H9 (cell line): Measurements from ENCODE around the gene VPS29. TPM values are rescaled to one million over a fixed set of nuclear protein-coding genes. Genes with fewer than 3 reads are reported as not detected.

Source experiments
- DNase-seq: peaks from one replicate; pipeline ENCODE4 v3.0.0-alpha.2; 2017
- H2AFZ ChIP-seq: one replicate; pipeline ENCODE4 v1.6.1; 2013; ENCODE audit warnings: mild to moderate bottlenecking, low read length, control low read depth, moderate library complexity
- H2AK5ac ChIP-seq: 2 replicates; pipeline ENCODE4 v1.6.1; 2013; ENCODE audit warnings: low read length, control low read depth, mixed read lengths; ENCODE audit not compliant: insufficient read length
- H2BK120ac ChIP-seq: one replicate; pipeline ENCODE4 v1.6.1; 2013; ENCODE audit warnings: low read depth, mild to moderate bottlenecking, low read length, control low read depth, inconsistent platforms; ENCODE audit not compliant: poor library complexity, severe bottlenecking
- H2BK12ac ChIP-seq: 2 replicates; pipeline ENCODE4 v1.6.1; 2013; ENCODE audit warnings: low read length, control low read depth, mixed read lengths, low read depth; ENCODE audit not compliant: insufficient read length
- H2BK15ac ChIP-seq: 2 replicates; pipeline ENCODE4 v1.6.1; 2013; ENCODE audit warnings: low read depth, low read length, control low read depth
- H2BK20ac ChIP-seq: one replicate; pipeline ENCODE4 v1.6.1; 2013; ENCODE audit warnings: low read depth, mild to moderate bottlenecking, low read length, control low read depth, inconsistent platforms; ENCODE audit not compliant: poor library complexity, severe bottlenecking
- H2BK5ac ChIP-seq: 2 replicates; pipeline ENCODE4 v1.6.1; 2013; ENCODE audit warnings: low read length, control low read depth, mixed read lengths; ENCODE audit not compliant: insufficient read length
- H3K14ac ChIP-seq: 2 replicates; pipeline ENCODE4 v1.6.1; 2013; ENCODE audit warnings: low read length, control low read depth; ENCODE audit not compliant: insufficient read depth
- H3K18ac ChIP-seq: 2 replicates; pipeline ENCODE4 v1.6.1; 2013; ENCODE audit warnings: low read depth, mild to moderate bottlenecking, mixed read lengths, low read length, control low read depth; ENCODE audit not compliant: insufficient read length
- H3K23ac ChIP-seq: 2 replicates; pipeline ENCODE4 v1.6.1; 2013; ENCODE audit warnings: low read length, control low read depth, mixed read lengths, low read depth; ENCODE audit not compliant: insufficient read length
- H3K23me2 ChIP-seq: 2 replicates; pipeline ENCODE4 v1.6.1; 2013; ENCODE audit warnings: low read depth, mild to moderate bottlenecking, mixed read lengths, low read length, control low read depth; ENCODE audit not compliant: insufficient read length, poor library complexity, severe bottlenecking
- H3K27ac ChIP-seq: 2 replicates; pipeline ENCODE4 v1.5.1; 2013; ENCODE audit warnings: low read length, control low read depth, mixed read lengths, low read depth; ENCODE audit not compliant: insufficient read length
- H3K27me3 ChIP-seq: 2 replicates; pipeline ENCODE4 v1.6.1; 2013; ENCODE audit warnings: low read length, control low read depth, inconsistent platforms; ENCODE audit not compliant: insufficient read depth
- H3K4ac ChIP-seq: 2 replicates; pipeline ENCODE4 v1.6.1; 2013; ENCODE audit warnings: low read depth, mild to moderate bottlenecking, control low read depth, inconsistent platforms, low read length, moderate library complexity
- H3K4me1 ChIP-seq: 2 replicates; pipeline ENCODE4 v1.6.1; 2013; ENCODE audit warnings: low read length, control low read depth, inconsistent platforms; ENCODE audit not compliant: insufficient read depth
- H3K4me2 ChIP-seq: 2 replicates; pipeline ENCODE4 v1.6.1; 2013; ENCODE audit warnings: low read length, control low read depth, mixed read lengths; ENCODE audit not compliant: insufficient read length, insufficient read depth
- H3K56ac ChIP-seq: 2 replicates; pipeline ENCODE4 v1.6.1; 2013; ENCODE audit warnings: low read depth, mild to moderate bottlenecking, mixed read lengths, low read length, control low read depth; ENCODE audit not compliant: insufficient read length
- H3K79me1 ChIP-seq: 2 replicates; pipeline ENCODE4 v1.6.1; 2013; ENCODE audit warnings: low read depth, mild to moderate bottlenecking, moderate library complexity, low read length, control low read depth, inconsistent platforms; ENCODE audit not compliant: insufficient read depth, poor library complexity, severe bottlenecking
- H3K79me2 ChIP-seq: 2 replicates; pipeline ENCODE4 v1.6.1; 2013; ENCODE audit warnings: low read length, control low read depth, inconsistent platforms; ENCODE audit not compliant: insufficient read depth
- H3K9ac ChIP-seq: 2 replicates; pipeline ENCODE4 v1.6.1; 2013; ENCODE audit warnings: low read length, control low read depth, mixed read lengths; ENCODE audit not compliant: insufficient read length; ENCODE audit errors: extremely low read depth
- H3K9me3 ChIP-seq: one replicate; pipeline ENCODE4 v1.6.1; 2013; ENCODE audit warnings: low read depth, low read length, inconsistent platforms; ENCODE audit not compliant: control insufficient read depth
- H3T11ph ChIP-seq: one replicate; pipeline ENCODE4 v1.6.1; 2013; ENCODE audit warnings: mild to moderate bottlenecking, low read length, control low read depth, inconsistent platforms
- H4K20me1 ChIP-seq: one replicate; pipeline ENCODE4 v1.6.1; 2013; ENCODE audit not compliant: control insufficient read depth, insufficient read length, insufficient read depth
- H4K5ac ChIP-seq: 2 replicates; pipeline ENCODE4 v1.6.1; 2013; ENCODE audit warnings: low read depth, mild to moderate bottlenecking, mixed read lengths, low read length, control low read depth; ENCODE audit not compliant: insufficient read length
- H4K8ac ChIP-seq: replicated peaks from 2 replicates; pipeline ENCODE4 v1.6.1; 2013; ENCODE audit warnings: low read length, control low read depth, mixed read lengths, low read depth; ENCODE audit not compliant: insufficient read length
- H4K91ac ChIP-seq: 2 replicates; pipeline ENCODE4 v1.6.1; 2013; ENCODE audit warnings: low read depth, mild to moderate bottlenecking, moderate library complexity, mixed read lengths, low read length, control low read depth; ENCODE audit not compliant: insufficient read length
- H3K27ac Mint-ChIP-seq, 3 experiments: 2 replicates in 2 of 3; 3 replicates in 1 of 3; pipeline ENCODE4 v1.8.0; 2020 to 2021; ENCODE audit warnings: mixed read lengths in 3 of 3, mild to moderate bottlenecking in 1 of 3, moderate library complexity in 1 of 3
- H3K27me3 Mint-ChIP-seq: 2 replicates; pipeline ENCODE4 v1.8.0; 2021; ENCODE audit warnings: low read depth, mild to moderate bottlenecking, moderate library complexity, mixed read lengths
- H3K36me3 Mint-ChIP-seq, 3 experiments: 2 replicates in 2 of 3; 3 replicates in 1 of 3; pipeline ENCODE4 v1.8.0; 2020 to 2021; ENCODE audit warnings: low read depth in 3 of 3, mixed read lengths in 3 of 3; ENCODE audit not compliant: insufficient read depth in 1 of 3
- H3K4me1 Mint-ChIP-seq, 2 experiments: 2 replicates each; pipeline ENCODE4 v1.8.0; 2020; ENCODE audit warnings: mixed read lengths in 2 of 2
- H3K4me3 Mint-ChIP-seq, 2 experiments: 2 replicates in 1 of 2; 3 replicates in 1 of 2; pipeline ENCODE4 v1.8.0; 2020 to 2021; ENCODE audit warnings: mild to moderate bottlenecking in 2 of 2, mixed read lengths in 2 of 2, moderate library complexity in 1 of 2
- H3K9me3 Mint-ChIP-seq, 2 experiments: 2 replicates in 1 of 2; 3 replicates in 1 of 2; pipeline ENCODE4 v1.8.0; 2020; ENCODE audit warnings: mild to moderate bottlenecking in 2 of 2, mixed read lengths in 2 of 2, moderate library complexity in 1 of 2
- WGBS: extraction: QIAGEN DNeasy Blood & Tissue Kit; methylation state at CpG from one replicate; pipeline ENCODE4 v1.1.7; 2013; ENCODE audit warnings: missing lambda C conversion rate, low lambda C conversion rate, mixed read lengths; ENCODE audit not compliant: insufficient read length; ENCODE audit errors: extremely low coverage; 5-methylcytosine and 5-hydroxymethylcytosine counted together
- total RNA-seq: library from RNA; stranded (reverse); gene quantifications from 2 replicates; pipeline ENCODE4 v1.2.1, GENCODE V29; 2021
- TF ChIP-seq, protein P1 (sequence below): fragments of 200-600 bp; sonication (generic); conservative IDR thresholded peaks from 3 replicates; pipeline ENCODE4 v1.8.0; 2021; ENCODE audit warnings: antibody characterized with exemption, mild to moderate bottlenecking

VPS29 gene
- total RNA-seq, 1 experiment from 2014 or later, result 81.5 TPM

DNA sequence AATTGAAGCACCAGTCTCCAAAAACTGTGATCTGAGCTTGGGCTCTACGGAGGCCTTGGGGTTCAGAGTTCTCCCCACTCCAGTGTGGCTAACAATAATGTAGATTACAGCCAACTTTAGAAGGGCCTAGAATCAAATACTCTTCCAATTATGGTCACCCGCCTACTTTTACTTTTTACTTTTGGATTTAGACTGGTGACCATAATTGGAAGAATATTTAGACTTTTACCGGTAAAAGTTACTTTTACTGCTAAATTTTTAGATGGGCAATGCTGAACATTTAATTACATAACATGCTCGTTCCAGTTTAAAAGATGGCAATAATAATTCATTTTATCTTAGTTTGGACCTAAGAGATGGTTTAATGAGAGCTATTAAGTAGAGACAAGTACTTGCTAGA lies 42.1 kb upstream of the VPS29 start:
- no peaks in the 10 kb centered on the region for H4K20me1 ChIP-seq
- no peak overlapping the region for H3K14ac ChIP-seq
- no peaks in the 10 kb centered on the region for H3K23me2 ChIP-seq
- Mint-ChIP-seq H3K27me3 (no peaks in the 10 kb centered on the region), H3K27ac (no peak overlapping the region), H3K4me3 (no peak overlapping the region), H3K36me3 (peaks cover 4 to 29% (median 21%) of the 10 kb centered on the region in 3 experiments; a peak in 6 of 7 replicates), H3K9me3 (no peaks in the 10 kb centered on the region), H3K4me1 (peaks cover 4 to 8% of the 10 kb centered on the region in 2 experiments; a peak in 2 of 4 replicates)
- H3K4me1 ChIP-seq, result no peaks in the 10 kb centered on the region
- H2BK5ac ChIP-seq, result no peak overlapping the region
- DNase-seq, result no peak
- no peak overlapping the region for H4K8ac ChIP-seq
- H3K4me2 ChIP-seq, result no peak overlapping the region
- no peak overlapping the region for H3K27ac ChIP-seq
- no peak overlapping the region for H2BK120ac ChIP-seq
- no peak overlapping the region for H4K91ac ChIP-seq
- H2BK20ac ChIP-seq, result no peak overlapping the region
- H3K23ac ChIP-seq, result no peak overlapping the region
- no peak overlapping the region for H3K4ac ChIP-seq
- H3K9me3 ChIP-seq, result no peaks in the 10 kb centered on the region
- H3K18ac ChIP-seq, result no peak overlapping the region
- no peak overlapping the region for H3K9ac ChIP-seq
- no peaks in the 10 kb centered on the region for H3K79me1 ChIP-seq
- H2BK12ac ChIP-seq, result no peak overlapping the region
- no peak overlapping the region for H2BK15ac ChIP-seq
- WGBS, result no CpG with 5 or more reads among the region's 4 CpGs
- no peaks in the 10 kb centered on the region for H3K27me3 ChIP-seq
- H2AFZ ChIP-seq, result no peak overlapping the region
- TF ChIP-seq, protein P1, sequence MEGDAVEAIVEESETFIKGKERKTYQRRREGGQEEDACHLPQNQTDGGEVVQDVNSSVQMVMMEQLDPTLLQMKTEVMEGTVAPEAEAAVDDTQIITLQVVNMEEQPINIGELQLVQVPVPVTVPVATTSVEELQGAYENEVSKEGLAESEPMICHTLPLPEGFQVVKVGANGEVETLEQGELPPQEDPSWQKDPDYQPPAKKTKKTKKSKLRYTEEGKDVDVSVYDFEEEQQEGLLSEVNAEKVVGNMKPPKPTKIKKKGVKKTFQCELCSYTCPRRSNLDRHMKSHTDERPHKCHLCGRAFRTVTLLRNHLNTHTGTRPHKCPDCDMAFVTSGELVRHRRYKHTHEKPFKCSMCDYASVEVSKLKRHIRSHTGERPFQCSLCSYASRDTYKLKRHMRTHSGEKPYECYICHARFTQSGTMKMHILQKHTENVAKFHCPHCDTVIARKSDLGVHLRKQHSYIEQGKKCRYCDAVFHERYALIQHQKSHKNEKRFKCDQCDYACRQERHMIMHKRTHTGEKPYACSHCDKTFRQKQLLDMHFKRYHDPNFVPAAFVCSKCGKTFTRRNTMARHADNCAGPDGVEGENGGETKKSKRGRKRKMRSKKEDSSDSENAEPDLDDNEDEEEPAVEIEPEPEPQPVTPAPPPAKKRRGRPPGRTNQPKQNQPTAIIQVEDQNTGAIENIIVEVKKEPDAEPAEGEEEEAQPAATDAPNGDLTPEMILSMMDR, result no peak
- H3K79me2 ChIP-seq, result 0 out of 2 replicates have a peak, but pooled peaks cover 2% of the 10 kb centered on the region
- H4K5ac ChIP-seq, result no peak overlapping the region
- H3K56ac ChIP-seq, result no peak overlapping the region
- H2AK5ac ChIP-seq, result no peak overlapping the region
- no peak overlapping the region for H3T11ph ChIP-seq
